Endothelial cell of umbilical vein (primary cell): ENCODE results near the gene FAHD1. TPM values are rescaled to one million over a fixed set of nuclear protein-coding genes. Genes with fewer than 3 reads are reported as not detected.

Source experiments
- BruUV-seq: library from RNA; stranded (reverse); fragments of 400-500 nt; replicated peaks from 2 replicates; lab custom pipeline; 2021; lab: Mats Ljungman, UMichigan
- CTCF ChIA-PET: fragments of 300-600, 350-600 bp; sonication (Branson Sonifier 250); formaldehyde crosslinking; loops from one replicate; lab custom pipeline; 2021; ENCODE audit warnings: antibody characterized with exemption, inconsistent platforms; lab: Charles Lee
- POLR2A ChIA-PET: fragments of 300-600, 350-600 bp; sonication (Branson Sonifier 250); formaldehyde crosslinking; loops from one replicate; lab custom pipeline; 2021; ENCODE audit warnings: antibody characterized with exemption, inconsistent platforms; lab: Charles Lee
- DNase-seq: peaks from one replicate; pipeline ENCODE4 v3.0.0-alpha.2; 2011; ENCODE audit warnings: low read depth, low spot score
- FAIRE-seq: peaks from 2 replicates; lab custom pipeline; 2011; peaks lifted over from hg19 to GRCh38; lab: Jason Lieb, UNC
- H2AFZ ChIP-seq: 2 replicates; pipeline ENCODE4 v1.6.0; 2012; ENCODE audit warnings: low read depth, low read length, control low read depth, inconsistent platforms
- H3K27ac ChIP-seq: 2 replicates; pipeline ENCODE4 v1.5.1; 2011; ENCODE audit warnings: low read depth, mild to moderate bottlenecking, control low read depth, low read length, moderate library complexity; ENCODE audit not compliant: insufficient read depth
- H3K27me3 ChIP-seq, 2 experiments: 2 replicates each; pipeline versions ENCODE4 v1.6.0 to v1.6.1; 2011; ENCODE audit warnings: low read length in 2 of 2, mixed read lengths in 1 of 2; ENCODE audit not compliant: control insufficient read depth in 2 of 2, insufficient read depth in 2 of 2
- H3K36me3 ChIP-seq, 2 experiments: 2 replicates in 1 of 2; 3 replicates in 1 of 2; pipeline ENCODE4 v1.5.1; 2011; ENCODE audit warnings: low read length in 2 of 2, mild to moderate bottlenecking in 1 of 2, moderate library complexity in 1 of 2; ENCODE audit not compliant: control insufficient read depth in 2 of 2, insufficient read depth in 2 of 2; ENCODE audit errors: extremely low read depth in 1 of 2
- H3K4me1 ChIP-seq: 3 replicates; pipeline ENCODE4 v1.5.1; 2011; ENCODE audit warnings: mild to moderate bottlenecking, low read length; ENCODE audit not compliant: control insufficient read depth, insufficient read depth; ENCODE audit errors: extremely low read depth
- H3K4me2 ChIP-seq: 2 replicates; pipeline ENCODE4 v1.6.1; 2011; ENCODE audit warnings: low read length, control low read depth, mixed read lengths; ENCODE audit not compliant: insufficient read depth
- H3K4me3 ChIP-seq, 3 experiments: fragments of 200-600 bp in 1 of 3; sonication (generic), shearing (Covaris generic) in 1 of 3; replicated peaks in 1 of 3; 2 replicates each; pipeline ENCODE4 v1.5.1; 2011 to 2016; ENCODE audit warnings: control low read depth in 3 of 3, low read length in 3 of 3, mild to moderate bottlenecking in 2 of 3, inconsistent platforms in 1 of 3, low read depth in 1 of 3, moderate library complexity in 1 of 3; ENCODE audit not compliant: insufficient read depth in 1 of 3
- H3K79me2 ChIP-seq: 2 replicates; pipeline ENCODE4 v1.6.0; 2012; ENCODE audit warnings: low read length, inconsistent platforms; ENCODE audit not compliant: control insufficient read depth, insufficient read depth
- H3K9ac ChIP-seq: replicated peaks from 2 replicates; pipeline ENCODE3; 2011; ENCODE audit warnings: low read length, control low read depth; ENCODE audit not compliant: insufficient read depth; ENCODE audit errors: extremely low read depth
- H3K9me1 ChIP-seq: replicated peaks from 3 replicates; pipeline ENCODE4 v1.6.0; 2011; ENCODE audit warnings: mild to moderate bottlenecking, low read length; ENCODE audit not compliant: control insufficient read depth, insufficient read depth; ENCODE audit errors: extremely low read depth
- H3K9me3 ChIP-seq: replicated peaks from 2 replicates; pipeline ENCODE4 v1.5.1; 2012; ENCODE audit warnings: low read length, inconsistent platforms; ENCODE audit not compliant: control insufficient read depth, insufficient read depth
- H4K20me1 ChIP-seq: replicated peaks from 2 replicates; pipeline ENCODE3; 2011; ENCODE audit warnings: mild to moderate bottlenecking, low read length; ENCODE audit not compliant: control insufficient read depth, insufficient read depth; ENCODE audit errors: extremely low read depth
- CTCF ChIP-seq, 2 donors: IDR thresholded peaks; 1 replicate in 1 of 2; 2 replicates in 1 of 2; pipeline ENCODE4 v1.5.1; 2011; ENCODE audit warnings: low read length in 2 of 2, mild to moderate bottlenecking in 2 of 2, moderate library complexity in 2 of 2, control low read depth in 1 of 2, inconsistent platforms in 1 of 2, low read depth in 1 of 2; ENCODE audit not compliant: insufficient read depth in 1 of 2; ENCODE audit errors: extremely low read depth in 1 of 2
- EZH2 ChIP-seq: IDR thresholded peaks from 2 replicates; pipeline ENCODE4 v1.6.1; 2012; ENCODE audit warnings: borderline replicate concordance, low read depth, mild to moderate bottlenecking, moderate library complexity, low read length, inconsistent platforms; ENCODE audit not compliant: severe bottlenecking
- FOS ChIP-seq: IDR thresholded peaks from 2 replicates; pipeline ENCODE4 v1.6.1; 2011; ENCODE audit warnings: mild to moderate bottlenecking, low read length, moderate library complexity, borderline replicate concordance; ENCODE audit not compliant: insufficient read depth
- GATA2 ChIP-seq: IDR thresholded peaks from 2 replicates; pipeline ENCODE4 v1.7.0; 2011; ENCODE audit warnings: low read depth, mild to moderate bottlenecking, moderate library complexity, mixed read lengths, low read length; ENCODE audit not compliant: insufficient read length, insufficient read depth
- JUN ChIP-seq: IDR thresholded peaks from 2 replicates; pipeline ENCODE4 v1.6.1; 2011; ENCODE audit warnings: borderline replicate concordance, low read depth; ENCODE audit not compliant: insufficient read length, insufficient read depth
- MAX ChIP-seq: IDR thresholded peaks from 2 replicates; pipeline ENCODE4 v1.6.1; 2011; ENCODE audit not compliant: insufficient read depth, insufficient read length
- MYC ChIP-seq: IDR thresholded peaks from one replicate; pipeline ENCODE4 v1.6.1; 2011; ENCODE audit warnings: mild to moderate bottlenecking, low read depth, low read length
- POLR2A ChIP-seq: IDR thresholded peaks from 2 replicates; pipeline ENCODE4 v1.6.1; 2012; ENCODE audit warnings: low read depth, mild to moderate bottlenecking, control low read depth, low read length
- POLR2AphosphoS5 ChIP-seq: IDR thresholded peaks from 2 replicates; pipeline ENCODE4 v1.6.1; 2012; ENCODE audit warnings: low read depth, mild to moderate bottlenecking, control low read depth, low read length, moderate library complexity; ENCODE audit not compliant: insufficient read depth
- dilution Hi-C: fragments of 300-500 bp; cut with MboI; formaldehyde crosslinking; loops from one replicate; pipeline ENCODE4 v1.15.0; 2019; ENCODE audit warnings: low sequenced_read_pairs; ENCODE audit not compliant: extremely low pct_ligation_motif_present
- intact Hi-C: fragments of 100-400 bp; cut with micrococcal nuclease; formaldehyde crosslinking; loops from one replicate; pipeline ENCODE4 v1.10.0; 2022
- polyA plus RNA-seq, 4 experiments: library from polyadenylated mRNA; depleted of rRNA in 3 of 4; stranded (reverse) in 3 of 4; unstranded in 1 of 4; fragments of >200 nt; gene quantifications; 2 replicates each; pipeline versions ENCODE4 v1.2.1 to v1.2.3, GENCODE V29; 2011 to 2012; ENCODE audit warnings: missing spikeins in 1 of 4
- total RNA-seq: library from RNA; stranded (reverse); gene quantifications from 2 replicates; pipeline ENCODE4 v1.2.3, GENCODE V29; 2021

Gene FAHD1
- total and polyA plus RNA-seq, 2 donors (not counting 3 experiments of a cell fraction or from before 2014, with no cell fraction given), result 44.8 to 69.2 TPM

GRCh38 chr16:1828645-1829410 lies 1.8 kb downstream of the FAHD1 start:
- Histone ChIP-seq H3K27me3 (no peaks in the 10 kb centered on the region), H3K9ac (no peak overlapping the region), H4K20me1 (no peaks in the 10 kb centered on the region), H3K9me3 (no peaks in the 10 kb centered on the region), H3K4me3 (peak overlapping the region in 1 of 3 experiments; percentile 75), H2AFZ (no peak overlapping the region), H3K4me2 (peak overlapping the region; percentile 81), H3K36me3 (peaks cover 0 to 2% of the 10 kb centered on the region in 2 experiments), H3K4me1 (peaks cover 20% of the 10 kb centered on the region), H3K27ac (no peak overlapping the region), H3K9me1 (no peaks in the 10 kb centered on the region), H3K79me2 (peaks cover 22% of the 10 kb centered on the region)
- intact Hi-C loops, result no loop called here
- BruUV-seq, result no TSS peak
- CTCF ChIA-PET, result interaction anchor here (1.1 kb wide), 1 partner anchor 12 kb away, joined by 4 read pairs; no protein-coding TSS in a partner anchor
- FAIRE-seq (no peak), DNase-seq (no peak)
- dilution Hi-C loops, result no loop called here
- POLR2A ChIA-PET, result no interaction called here
- TF ChIP-seq POLR2AphosphoS5 (no peak), FOS (no peak), CTCF (IDR thresholded peaks at IDR 0.05; ENCODE audit: extremely low read depth in 1 of 2, insufficient read depth in 1 of 2, low read depth in 1 of 2, low read length in 2 of 2) (no peak), MAX (no peak), EZH2 (no peak), JUN (no peak), POLR2A (no peak), GATA2 (no peak), MYC (no peak)
